Stimulated activated naive CD8-positive, alpha-beta T cell treated with anti-CD3 and anti-CD28 coated beads, Interleukin-15, amount 100 ng/mL, for 72 hours (primary cell): Measurements from ENCODE around the gene STK4.
A peak's percentile ranks its signal among the peaks of the same experiment; 100 is the strongest.

Experiments
- ATAC-seq: fragments of 150-1000 bp; cut with Tn5 transposase; 2 replicates; pipeline ENCODE4 v1.10.0; 2021; ENCODE audit warnings: mild to moderate bottlenecking, moderate library complexity
- DNase-seq, 2 donors: peaks; one replicate each; pipeline ENCODE4 v3.0.0; 2021 to 2022
- H3K27ac Mint-ChIP-seq, 2 donors: one replicate each; pipeline ENCODE4 v1.8.0; 2022; ENCODE audit warnings: mild to moderate bottlenecking in 2 of 2, mixed read lengths in 2 of 2, moderate library complexity in 2 of 2
- H3K27me3 Mint-ChIP-seq: one replicate; pipeline ENCODE4 v1.8.0; 2022; ENCODE audit warnings: mixed read lengths
- H3K4me1 Mint-ChIP-seq: one replicate; pipeline ENCODE4 v1.8.0; 2022; ENCODE audit warnings: mild to moderate bottlenecking, mixed read lengths
- H3K4me3 Mint-ChIP-seq, 2 donors: one replicate each; pipeline ENCODE4 v1.8.0; 2022; ENCODE audit warnings: mild to moderate bottlenecking in 2 of 2, mixed read lengths in 2 of 2, moderate library complexity in 1 of 2
- H3K9me3 Mint-ChIP-seq, 2 donors: one replicate each; pipeline ENCODE4 v1.8.0; 2022; ENCODE audit warnings: mixed read lengths in 2 of 2

STK4 gene

DNA sequence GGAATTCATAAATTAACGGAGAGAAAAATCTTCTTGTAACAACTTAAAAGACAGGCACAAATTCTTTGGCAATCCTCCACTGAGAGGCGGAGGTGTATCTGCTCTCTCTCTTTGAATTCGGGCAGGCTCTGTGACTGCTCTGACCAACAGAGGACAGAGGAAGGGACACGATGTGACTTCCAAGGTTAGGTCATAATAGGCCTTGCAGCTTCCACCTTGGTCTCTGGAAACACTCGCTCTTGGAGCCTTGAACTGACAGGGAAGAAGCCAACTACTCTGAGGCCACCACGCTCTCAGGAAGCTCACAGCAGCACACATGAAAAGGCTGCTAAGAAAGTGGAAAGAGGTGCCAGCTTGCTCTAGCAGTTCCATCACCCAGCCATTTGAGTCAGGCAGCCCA is 21.1 kb upstream of the STK4 start:
- no peak overlapping the region for H3K4me3 Mint-ChIP-seq
- no peaks in the 10 kb centered on the region for H3K9me3 Mint-ChIP-seq
- no peak for DNase-seq
- no peaks in the 10 kb centered on the region for H3K27me3 Mint-ChIP-seq
- ATAC-seq = no peak
- H3K27ac Mint-ChIP-seq = no peak overlapping the region
- peaks cover 10% of the 10 kb centered on the region for H3K4me1 Mint-ChIP-seq

DNA sequence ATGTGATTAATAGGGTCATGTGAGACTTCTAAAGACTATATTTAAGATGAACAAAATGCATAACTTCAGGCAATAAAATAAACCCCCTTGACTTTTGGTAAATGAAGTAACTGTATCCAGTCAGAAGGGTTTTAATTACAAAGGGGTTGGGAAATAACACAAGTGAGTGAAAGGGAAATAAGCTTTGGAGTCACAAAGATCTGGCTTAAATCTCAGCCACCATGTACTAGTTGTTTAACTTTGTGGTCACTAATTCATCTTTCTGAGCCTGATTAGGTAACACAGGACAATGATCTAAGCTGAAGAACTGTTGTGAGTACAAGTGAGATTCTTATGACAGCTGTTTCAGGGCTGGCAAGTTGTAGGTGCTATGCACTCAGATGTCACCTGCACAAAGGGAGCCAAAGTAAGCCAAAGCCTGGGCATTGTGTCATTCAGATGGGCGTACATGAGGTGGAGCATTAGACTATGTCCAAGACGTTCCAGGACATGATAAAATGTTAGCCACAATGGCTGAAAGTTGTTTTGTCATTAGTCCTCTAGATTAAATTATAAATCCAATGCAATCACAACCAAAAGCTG is 19.9 kb upstream of the STK4 start:
- DNase-seq = no peak
- Mint-ChIP-seq H3K4me1 (peaks cover 11% of the 10 kb centered on the region), H3K4me3 (no peak overlapping the region), H3K27me3 (no peaks in the 10 kb centered on the region), H3K9me3 (no peaks in the 10 kb centered on the region), H3K27ac (no peak overlapping the region)
- ATAC-seq = no peak

DNA sequence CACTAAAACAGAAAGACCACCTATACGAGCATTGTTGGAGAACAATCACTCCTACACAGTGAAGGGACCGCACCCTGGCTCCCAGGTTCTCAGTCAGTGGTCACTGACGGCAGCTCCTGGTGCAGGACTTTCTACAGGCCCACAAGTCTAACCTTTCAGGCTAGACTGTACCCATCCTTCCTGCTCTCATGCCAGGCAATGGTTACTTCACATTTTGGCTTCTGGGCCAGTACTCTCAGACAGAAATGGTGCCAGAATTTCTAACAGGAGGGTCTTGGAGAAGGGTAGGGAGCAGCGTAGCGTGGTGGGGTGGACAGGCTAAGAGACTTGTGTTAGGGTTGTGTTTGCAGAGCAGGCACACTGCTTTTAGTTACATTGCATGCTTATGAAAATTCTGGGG is 18.2 kb upstream of the STK4 start:
- DNase-seq (no peak), ATAC-seq (no peak)
- H3K4me3 Mint-ChIP-seq = no peak overlapping the region
- no peaks in the 10 kb centered on the region for H3K27me3 Mint-ChIP-seq
- peaks cover 19% of the 10 kb centered on the region for H3K4me1 Mint-ChIP-seq
- H3K9me3 Mint-ChIP-seq = no peaks in the 10 kb centered on the region
- no peak overlapping the region for H3K27ac Mint-ChIP-seq

DNA sequence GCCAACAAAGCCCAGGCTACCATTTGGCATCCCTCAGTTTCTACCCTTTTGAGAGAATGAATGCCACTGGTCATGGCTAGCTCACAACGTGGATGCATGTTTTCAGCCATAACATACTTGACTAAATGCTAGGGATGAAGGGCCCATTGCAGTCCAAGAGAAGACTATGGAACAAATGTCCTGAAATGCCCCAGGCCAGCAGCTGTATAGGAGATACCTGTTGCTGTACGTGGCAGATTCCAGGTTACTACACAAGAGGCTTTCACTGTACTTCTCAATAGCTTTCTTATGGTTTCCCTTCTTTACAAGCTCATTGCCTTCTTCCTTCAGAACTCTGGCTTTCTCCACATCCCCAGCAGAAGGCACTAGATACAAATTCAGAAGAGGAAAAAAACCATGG is 17.8 kb upstream of the STK4 start:
- no peak overlapping the region for H3K4me3 Mint-ChIP-seq
- peaks cover 23% of the 10 kb centered on the region for H3K4me1 Mint-ChIP-seq
- no peaks in the 10 kb centered on the region for H3K27me3 Mint-ChIP-seq
- H3K27ac Mint-ChIP-seq = no peak overlapping the region
- ATAC-seq (no peak), DNase-seq (no peak)
- no peaks in the 10 kb centered on the region for H3K9me3 Mint-ChIP-seq

DNA sequence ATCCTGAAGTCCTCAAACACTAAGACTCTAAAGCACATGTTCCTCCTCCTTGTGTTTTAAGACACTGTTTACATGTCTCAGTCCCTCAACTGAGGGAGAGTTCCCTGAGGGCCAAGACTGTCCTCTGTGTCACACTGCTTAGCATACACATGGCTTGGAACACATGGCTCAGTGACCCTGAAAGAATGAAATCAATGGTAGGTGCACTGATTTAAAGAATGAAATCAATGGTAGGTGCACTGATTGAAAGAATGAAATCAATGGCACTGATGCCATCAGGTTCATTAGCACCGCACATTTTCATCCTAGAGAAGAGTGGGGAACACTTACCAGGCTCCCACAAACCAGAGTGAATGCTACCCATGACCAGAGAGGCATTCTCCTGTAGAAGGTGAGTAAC is 15.9 kb upstream of the STK4 start:
- Mint-ChIP-seq H3K4me3 (no peak overlapping the region), H3K4me1 (peaks cover 25% of the 10 kb centered on the region), H3K27me3 (no peaks in the 10 kb centered on the region), H3K27ac (peak overlapping the region in 1 of 2 donors; percentile 21), H3K9me3 (no peaks in the 10 kb centered on the region)
- DNase-seq (no peak), ATAC-seq (no peak)

DNA sequence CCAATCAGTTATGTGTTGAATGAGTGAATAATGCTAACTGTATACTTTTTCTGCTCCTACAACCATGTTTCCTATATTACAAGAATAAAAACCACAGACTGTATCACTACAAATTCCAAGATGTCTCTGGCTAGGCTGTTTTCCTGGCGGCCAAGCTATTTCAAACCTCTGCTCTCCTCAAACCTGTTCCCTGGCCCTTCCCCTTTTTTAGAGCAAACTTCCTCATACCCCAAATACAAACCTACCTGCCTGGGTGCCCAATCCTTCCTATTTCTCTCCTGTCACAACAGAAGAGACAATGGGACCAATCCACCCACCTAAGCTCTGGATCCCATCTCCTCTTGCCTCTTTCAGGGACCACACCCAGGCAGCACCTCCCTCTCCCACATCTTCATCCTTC is 13.6 kb upstream of the STK4 start:
- no peak overlapping the region for H3K4me3 Mint-ChIP-seq
- DNase-seq (no peak), ATAC-seq (no peak)
- H3K4me1 Mint-ChIP-seq = peaks cover 44% of the 10 kb centered on the region
- no peaks in the 10 kb centered on the region for H3K9me3 Mint-ChIP-seq
- peak overlapping the region in 1 of 2 donors; percentile 52 for H3K27ac Mint-ChIP-seq
- H3K27me3 Mint-ChIP-seq = no peaks in the 10 kb centered on the region

DNA sequence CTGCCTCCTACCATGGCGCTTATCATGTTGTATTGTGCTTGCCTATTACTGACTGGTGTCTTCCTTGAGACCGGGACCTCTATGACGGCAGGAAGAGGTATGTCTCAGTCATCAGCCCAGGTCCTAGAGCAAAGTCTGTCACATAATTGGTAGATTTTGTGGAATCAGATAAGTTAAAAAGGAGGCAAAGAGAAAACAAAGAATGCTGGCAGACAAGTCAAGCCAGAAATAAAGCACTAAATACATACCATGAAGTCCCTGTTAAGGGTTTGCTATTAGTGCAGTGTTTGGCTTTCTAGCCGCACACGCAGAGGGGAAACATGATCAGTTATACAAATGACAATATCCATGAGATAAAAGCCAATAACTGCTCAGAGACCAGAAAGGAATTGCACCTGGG is 12.1 kb upstream of the STK4 start:
- Mint-ChIP-seq H3K27me3 (no peaks in the 10 kb centered on the region), H3K4me3 (no peak overlapping the region), H3K27ac (peak overlapping the region in 1 of 2 donors; percentile 82), H3K9me3 (no peaks in the 10 kb centered on the region), H3K4me1 (peaks cover 58% of the 10 kb centered on the region)
- DNase-seq (no peak), ATAC-seq (no peak)

DNA sequence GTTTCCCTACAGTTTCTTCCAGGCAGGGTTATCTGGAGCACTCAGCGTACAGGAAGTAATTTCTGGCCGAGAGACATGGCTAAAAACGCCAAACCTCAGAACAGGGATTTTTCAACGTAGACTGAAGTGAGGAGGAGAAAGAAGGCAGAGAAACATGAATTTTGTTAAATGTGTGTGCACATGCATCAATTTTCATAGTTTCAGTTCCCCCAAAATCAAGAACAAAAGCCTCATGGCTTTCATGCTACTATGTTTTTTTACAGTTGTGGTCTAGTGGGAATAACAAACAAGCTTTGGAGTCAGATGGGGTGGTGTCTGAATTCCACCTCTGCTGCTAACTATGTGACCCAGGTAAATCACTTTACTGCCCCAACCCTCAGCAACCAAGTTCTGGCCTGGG is 11.0 kb upstream of the STK4 start:
- H3K9me3 Mint-ChIP-seq = no peaks in the 10 kb centered on the region
- H3K4me3 Mint-ChIP-seq = no peak overlapping the region
- no peak overlapping the region for H3K27ac Mint-ChIP-seq
- DNase-seq (no peak), ATAC-seq (no peak)
- H3K27me3 Mint-ChIP-seq = no peaks in the 10 kb centered on the region
- peaks cover 55% of the 10 kb centered on the region for H3K4me1 Mint-ChIP-seq

DNA sequence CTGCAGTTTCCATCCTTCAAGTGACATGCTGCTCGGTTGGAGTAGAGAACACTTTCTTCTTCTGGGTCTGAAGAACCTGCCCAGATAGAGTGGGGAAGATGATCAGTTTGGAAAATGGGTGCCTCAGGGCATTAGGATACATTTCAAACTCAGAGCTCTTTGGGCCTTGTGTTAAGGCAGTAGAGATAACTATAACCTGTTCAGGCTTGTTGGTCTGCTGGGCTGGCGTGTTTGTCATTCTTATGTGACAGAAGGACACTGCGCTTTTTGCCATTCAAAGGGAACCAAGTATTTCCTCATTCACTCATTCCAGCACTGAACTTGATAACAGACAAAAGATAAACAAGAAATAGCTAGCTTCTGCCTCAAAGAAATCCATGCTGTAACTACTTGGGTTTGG is 9.9 kb upstream of the STK4 start:
- no peaks in the 10 kb centered on the region for H3K27me3 Mint-ChIP-seq
- H3K4me1 Mint-ChIP-seq = peaks cover 65% of the 10 kb centered on the region
- no peaks in the 10 kb centered on the region for H3K9me3 Mint-ChIP-seq
- no peak for ATAC-seq
- DNase-seq = no peak
- H3K27ac Mint-ChIP-seq = peak overlapping the region; percentile 23 to 28
- H3K4me3 Mint-ChIP-seq = no peak overlapping the region

DNA sequence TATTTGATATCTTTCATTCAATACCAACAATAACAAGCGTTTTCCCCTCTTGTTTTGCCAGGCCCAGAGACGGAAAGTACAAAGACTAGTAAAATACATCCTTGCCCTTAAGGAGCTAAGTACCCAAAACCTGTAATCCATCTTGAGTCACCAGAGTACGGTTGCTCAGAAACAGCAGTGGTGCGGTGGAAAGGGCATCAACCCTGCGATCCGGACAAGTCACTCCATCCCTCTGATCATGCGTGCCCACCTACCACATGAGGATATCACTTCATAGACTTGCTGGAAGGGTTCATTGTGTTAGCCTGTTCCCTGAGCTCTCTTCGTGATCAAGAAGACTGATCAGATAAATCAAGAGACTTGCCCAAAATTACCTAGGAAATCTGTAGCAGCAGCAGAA is 8.0 kb upstream of the STK4 start:
- Mint-ChIP-seq H3K27ac (no peak overlapping the region), H3K4me1 (peaks cover 74% of the 10 kb centered on the region), H3K27me3 (no peaks in the 10 kb centered on the region), H3K9me3 (no peaks in the 10 kb centered on the region), H3K4me3 (peak overlapping the region; percentile 83 to 91)
- ATAC-seq (no peak), DNase-seq (no peak)

DNA sequence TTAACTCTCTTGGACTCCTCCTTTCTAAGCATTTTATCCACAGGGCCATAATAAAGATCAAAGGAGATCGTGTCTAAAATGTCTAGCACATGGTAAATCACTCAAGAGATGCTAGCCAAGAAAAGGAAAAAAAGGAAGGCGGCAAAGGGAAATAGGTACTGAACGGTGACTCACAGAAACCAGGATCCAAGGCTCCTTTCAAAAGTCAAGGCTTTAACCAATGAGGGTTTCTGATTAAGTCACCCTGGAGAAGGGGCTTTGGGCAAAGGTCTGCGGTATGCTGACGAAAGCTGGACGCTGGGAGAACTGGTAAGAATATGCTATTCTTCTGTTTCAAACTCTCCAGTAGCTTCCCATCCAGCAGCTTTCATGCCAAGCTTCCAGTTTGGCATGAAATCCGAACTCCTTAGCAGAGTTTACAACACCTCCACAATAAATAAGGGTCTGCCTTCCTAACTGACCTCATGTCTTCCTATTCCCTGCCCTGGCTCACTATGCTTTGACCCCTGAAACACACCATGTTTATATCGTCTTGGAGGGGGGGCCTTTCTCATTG is 7.2 kb upstream of the STK4 start:
- DNase-seq (no peak), ATAC-seq (no peak)
- Mint-ChIP-seq H3K4me1 (peaks cover 74% of the 10 kb centered on the region), H3K27ac (peak overlapping the region; percentile 8 to 71), H3K9me3 (no peaks in the 10 kb centered on the region), H3K4me3 (peak overlapping the region; percentile 83 to 91), H3K27me3 (no peaks in the 10 kb centered on the region)

DNA sequence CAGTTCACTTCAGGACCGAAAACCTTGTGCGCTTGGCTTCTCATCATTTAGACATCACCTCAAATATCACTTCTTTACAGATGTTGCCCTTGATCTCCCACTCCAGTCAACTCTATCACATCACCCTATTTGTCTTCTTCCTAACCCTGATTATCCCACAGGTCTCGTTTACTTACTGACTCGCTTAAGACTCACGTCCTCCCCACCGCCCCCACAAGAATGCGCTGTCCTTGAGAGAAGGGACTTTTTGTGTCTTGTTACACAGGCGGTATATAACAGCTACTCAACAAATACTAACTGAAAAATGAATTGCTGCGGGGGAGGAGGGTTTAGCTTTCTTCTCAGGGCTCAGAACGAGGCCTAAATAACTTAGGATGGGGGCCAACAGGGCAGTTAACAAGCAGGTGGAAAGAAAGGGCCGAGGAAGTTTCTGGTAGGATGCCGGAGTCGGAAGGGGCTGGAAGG is 6.6 kb upstream of the STK4 start:
- Mint-ChIP-seq H3K9me3 (no peaks in the 10 kb centered on the region), H3K27me3 (no peaks in the 10 kb centered on the region), H3K4me3 (peak overlapping the region; percentile 83 to 91), H3K4me1 (peaks cover 74% of the 10 kb centered on the region), H3K27ac (peak overlapping the region; percentile 97 to 99)
- DNase-seq = peak; percentile 57 to 72
- peak; percentile 80 for ATAC-seq

DNA sequence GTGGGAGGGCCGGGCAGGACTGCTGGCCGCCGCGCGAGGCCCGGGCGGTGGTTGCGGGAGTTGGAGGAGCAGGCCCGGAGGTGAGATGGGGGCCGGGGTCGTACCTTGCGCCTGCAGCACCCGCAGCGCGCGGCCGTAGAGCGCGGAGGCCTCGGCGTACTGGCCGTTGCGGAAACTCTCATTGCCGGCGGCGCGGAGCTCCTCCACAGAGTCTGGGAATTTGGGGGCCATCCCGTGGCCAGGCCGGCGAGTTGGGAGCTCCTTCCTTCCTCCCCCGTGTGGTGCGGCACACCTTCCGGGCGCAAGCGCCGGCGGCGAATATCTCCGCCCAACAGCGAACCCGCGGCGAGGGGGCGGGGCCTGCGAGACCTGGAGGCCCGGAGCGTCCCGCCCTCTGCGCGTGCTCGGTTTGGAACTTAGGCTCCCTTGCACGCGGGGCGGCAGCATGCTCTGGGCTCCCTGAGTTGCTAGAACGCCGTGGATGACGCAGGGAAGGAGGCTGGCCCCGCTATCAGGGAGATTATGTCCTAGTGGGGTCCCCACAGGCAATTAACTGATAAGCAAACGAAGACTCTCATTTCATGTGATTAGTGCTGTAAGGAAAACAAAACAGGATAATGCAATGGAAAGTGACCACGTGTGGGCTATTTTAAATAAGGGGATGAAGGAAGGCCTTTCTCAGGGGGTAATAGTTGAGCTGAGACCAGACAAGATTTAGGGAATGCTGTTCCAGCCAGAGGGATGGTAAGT is 6.0 kb upstream of the STK4 start, which contains the start of gene TOMM34:
TSS of gene TOMM34 (minus strand) at position 295 of the 750 bp plus-strand sequence. CDS start at position 231, 64 bp downstream.
- H3K27ac Mint-ChIP-seq = peak within 1 kb of the TSS; percentile 97 to 99
- peak; percentile 95 for ATAC-seq

DNA sequence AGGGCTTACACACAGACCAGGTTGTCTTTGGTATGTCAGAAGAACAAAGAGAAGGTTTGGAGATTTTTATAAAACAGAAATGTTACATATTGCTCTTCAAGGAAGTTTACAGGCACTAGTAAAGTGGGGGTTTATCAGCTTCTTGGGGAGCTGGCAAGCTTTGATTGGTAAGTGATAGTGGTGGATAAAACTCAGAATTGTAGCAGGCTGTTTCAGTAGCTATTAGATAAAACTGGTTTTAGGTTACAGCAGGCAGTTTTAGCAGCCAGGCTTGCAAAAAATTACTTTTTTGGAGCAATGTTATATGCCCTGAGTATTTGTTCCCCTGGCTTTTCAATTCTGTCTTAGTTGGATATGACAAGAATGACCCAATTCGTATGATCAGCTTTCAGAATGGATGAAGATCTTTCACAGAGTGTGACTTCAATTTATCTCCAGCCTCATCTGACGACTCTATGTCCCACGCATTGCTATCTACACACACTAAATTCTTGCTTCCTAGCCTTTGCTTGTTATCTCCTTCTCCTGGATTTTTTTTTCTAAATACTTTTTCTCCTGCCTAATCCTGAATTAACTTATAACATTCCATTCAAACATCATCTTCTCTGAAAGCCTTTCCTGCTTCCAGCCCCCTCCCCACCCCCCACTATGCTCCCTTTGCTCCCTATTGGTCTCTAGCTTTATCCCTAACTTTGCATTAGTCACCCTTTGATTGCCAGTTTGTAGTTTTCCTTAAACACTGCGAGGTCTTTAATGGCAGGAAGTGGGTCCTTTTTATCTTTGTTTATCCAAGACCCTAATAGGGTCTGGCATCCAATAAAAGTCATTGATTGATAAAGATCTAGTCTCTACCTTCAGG is 5.1 kb upstream of the STK4 start:
- no peak for ATAC-seq
- Mint-ChIP-seq H3K4me1 (peaks cover 79% of the 10 kb centered on the region), H3K9me3 (no peaks in the 10 kb centered on the region), H3K27ac (no peak overlapping the region), H3K27me3 (no peaks in the 10 kb centered on the region), H3K4me3 (peak overlapping the region; percentile 83 to 91)
- no peak for DNase-seq

More for the DNA sequence above, 6.0 kb upstream of the STK4 start, which contains the start of gene TOMM34:
- peak; percentile 93 for DNase-seq
- peak within 1 kb of the TSS; percentile 83 to 91 for H3K4me3 Mint-ChIP-seq
- no peaks in the 10 kb centered on the region for H3K27me3 Mint-ChIP-seq
- peaks cover 77% of the 10 kb centered on the region for H3K4me1 Mint-ChIP-seq
- H3K9me3 Mint-ChIP-seq = no peaks in the 10 kb centered on the region

DNA sequence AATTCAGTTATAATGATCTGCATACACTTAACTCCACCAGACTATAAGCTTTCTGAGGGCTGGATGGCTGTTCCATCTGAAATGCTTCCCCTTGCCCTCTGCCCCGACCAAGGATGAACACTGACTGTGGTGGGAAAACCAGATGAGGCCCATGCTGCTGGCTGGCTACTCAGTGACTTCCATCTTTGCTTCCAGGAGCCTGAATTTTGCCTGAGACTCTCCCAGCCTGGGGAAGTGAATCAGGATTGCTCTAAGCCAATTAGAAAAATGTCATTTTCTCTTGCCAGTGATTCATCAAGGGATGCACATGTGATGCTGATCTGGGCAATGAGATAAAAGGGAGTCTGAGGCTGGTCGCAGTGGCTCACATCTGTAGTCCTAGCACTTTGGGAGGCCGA is 4.4 kb upstream of the STK4 start:
- Mint-ChIP-seq H3K27me3 (no peaks in the 10 kb centered on the region), H3K9me3 (no peaks in the 10 kb centered on the region), H3K27ac (peak overlapping the region in 1 of 2 donors; percentile 31), H3K4me1 (peaks cover 75% of the 10 kb centered on the region), H3K4me3 (no peak overlapping the region)
- DNase-seq (no peak), ATAC-seq (no peak)
